ENCODE data around the gene USP48. TPM values are rescaled to one million over a fixed set of nuclear protein-coding genes. Genes with fewer than 3 reads are reported as not detected.

Gene USP48
- total RNA-seq, 4 donors from 2014 or later = 35.4 to 198 (median 50.7) TPM

GRCh38 chr1:21653744-21654100, 129.2 kb downstream of the USP48 start:
- H3K36me3 ChIP-seq = no peaks in the 10 kb centered on the region
- TF ChIP-seq POLR2A (IDR thresholded peaks at IDR 0.05) (no peak), CTCF (IDR thresholded peaks at IDR 0.05) (no peak)
- no peak overlapping the region for H3K27ac ChIP-seq

GRCh38 chr1:21652937-21653743, 129.8 kb downstream of the USP48 start:
- H3K36me3 ChIP-seq = no peaks in the 10 kb centered on the region
- no peak overlapping the region for H3K27ac ChIP-seq
- no peaks in the 10 kb centered on the region for H3K27me3 ChIP-seq
- H3K9me3 ChIP-seq = no peaks in the 10 kb centered on the region
- no peak overlapping the region for H3K4me3 ChIP-seq
- peaks cover 4 to 15% (median 7%) of the 10 kb centered on the region in 4 donors for H3K4me1 ChIP-seq
- TF ChIP-seq POLR2A (IDR thresholded peaks at IDR 0.05) = no peak
- no peak for TF ChIP-seq CTCF (IDR thresholded peaks at IDR 0.05)
- no peak for DNase-seq

More at GRCh38 chr1:21653744-21654100, 129.2 kb downstream of the USP48 start:
- H3K4me1 ChIP-seq = peaks cover 4 to 13% (median 7%) of the 10 kb centered on the region in 4 donors
- no peak for DNase-seq
- no peaks in the 10 kb centered on the region for H3K9me3 ChIP-seq
- no peaks in the 10 kb centered on the region for H3K27me3 ChIP-seq
- no peak overlapping the region for H3K4me3 ChIP-seq

GRCh38 chr1:21652101-21652936, 130.6 kb downstream of the USP48 start:
- no peak overlapping the region for H3K27ac ChIP-seq
- DNase-seq = no peak
- TF ChIP-seq POLR2A (IDR thresholded peaks at IDR 0.05) = no peak
- no peak for TF ChIP-seq CTCF (IDR thresholded peaks at IDR 0.05)
- H3K36me3 ChIP-seq = no peaks in the 10 kb centered on the region
- peaks cover 4 to 15% (median 7%) of the 10 kb centered on the region in 4 donors for H3K4me1 ChIP-seq
- H3K27me3 ChIP-seq = no peaks in the 10 kb centered on the region
- peak overlapping the region; percentile 21 to 61 (median 54) for H3K4me3 ChIP-seq
- no peaks in the 10 kb centered on the region for H3K9me3 ChIP-seq

GRCh38 chr1:21651214-21652042, 131.5 kb downstream of the USP48 start:
- H3K4me3 ChIP-seq = peak overlapping the region; percentile 27 to 61 (median 54)
- H3K27ac ChIP-seq = no peak overlapping the region
- H3K36me3 ChIP-seq = no peaks in the 10 kb centered on the region
- TF ChIP-seq CTCF (IDR thresholded peaks at IDR 0.05) (no peak), POLR2A (IDR thresholded peaks at IDR 0.05) (no peak)
- no peaks in the 10 kb centered on the region for H3K9me3 ChIP-seq
- no peaks in the 10 kb centered on the region for H3K27me3 ChIP-seq
- H3K4me1 ChIP-seq = peaks cover 4 to 15% (median 7%) of the 10 kb centered on the region in 4 donors
- peak in 1 of 3 donors; percentile 77 for DNase-seq

GRCh38 chr1:21650400-21650799, 132.5 kb downstream of the USP48 start:
- Histone ChIP-seq H3K9me3 (no peaks in the 10 kb centered on the region), H3K36me3 (no peaks in the 10 kb centered on the region), H3K4me3 (no peak overlapping the region), H3K4me1 (peaks cover 4 to 15% (median 7%) of the 10 kb centered on the region in 4 donors), H3K27ac (no peak overlapping the region), H3K27me3 (no peaks in the 10 kb centered on the region)
- DNase-seq = no peak
- TF ChIP-seq CTCF (IDR thresholded peaks at IDR 0.05) (no peak), POLR2A (IDR thresholded peaks at IDR 0.05) (no peak)

All from Peyer's patch (tissue), 4 donors.